DOHH2 (cell line): ENCODE data around the gene CSAG2.
"Not testable (repeated sequence)": the region's sequence is repeated elsewhere in the genome, so short reads cannot be mapped to it uniquely, and the experiment has no call there.

Experiments used
- H3F3A ChIP-seq: fragments of 200-600 bp; sonication (generic), shearing (Covaris generic); 2 replicates; pipeline ENCODE4 v1.6.0; 2016; ENCODE audit warnings: antibody characterized with exemption, mild to moderate bottlenecking; ENCODE audit not compliant: control insufficient read depth, insufficient read depth
- H3K27ac ChIP-seq: fragments of 200-600 bp; sonication (generic); 2 replicates; pipeline ENCODE4 v1.5.1; 2014; ENCODE audit warnings: low read depth, mild to moderate bottlenecking, low read length, moderate library complexity
- H3K27me3 ChIP-seq: fragments of 200-600 bp; sonication (generic); 2 replicates; pipeline ENCODE4 v1.6.1; 2014; ENCODE audit warnings: mild to moderate bottlenecking, low read length, mixed read lengths; ENCODE audit not compliant: control insufficient read depth
- H3K36me3 ChIP-seq: fragments of 200-600 bp; sonication (generic); 2 replicates; pipeline ENCODE4 v1.6.1; 2014; ENCODE audit warnings: mild to moderate bottlenecking, low read length, moderate library complexity, mixed read lengths; ENCODE audit not compliant: control insufficient read depth
- H3K4me1 ChIP-seq: fragments of 200-600 bp; sonication (generic); 2 replicates; pipeline ENCODE4 v1.6.1; 2014; ENCODE audit warnings: mild to moderate bottlenecking, low read length, mixed read lengths; ENCODE audit not compliant: control insufficient read depth
- H3K4me2 ChIP-seq: fragments of 200-600 bp; sonication (generic); 2 replicates; pipeline ENCODE4 v1.6.0; 2014; ENCODE audit warnings: mild to moderate bottlenecking, low read length, moderate library complexity
- H3K4me3 ChIP-seq: fragments of 200-600 bp; sonication (generic); 2 replicates; pipeline ENCODE4 v1.5.1; 2014; ENCODE audit warnings: mild to moderate bottlenecking, low read length, mixed read lengths
- H3K79me2 ChIP-seq: fragments of 200-600 bp; sonication (generic); 2 replicates; pipeline ENCODE4 v1.6.1; 2014; ENCODE audit warnings: mild to moderate bottlenecking, low read length, mixed read lengths; ENCODE audit not compliant: control insufficient read depth
- H3K9me2 ChIP-seq: fragments of 200-600 bp; sonication (generic); replicated peaks from 2 replicates; pipeline ENCODE4 v1.6.1; 2014; ENCODE audit warnings: mild to moderate bottlenecking, low read length, mixed read lengths; ENCODE audit not compliant: control insufficient read depth
- H3K9me3 ChIP-seq: fragments of 200-600 bp; sonication (generic); 2 replicates; pipeline ENCODE4 v1.6.1; 2014; ENCODE audit warnings: antibody characterized with exemption, low read length, mixed read lengths; ENCODE audit not compliant: control insufficient read depth, insufficient read depth
- H4K20me1 ChIP-seq: fragments of 200-600 bp; sonication (generic); 2 replicates; pipeline ENCODE4 v1.6.0; 2014; ENCODE audit warnings: low read depth, mild to moderate bottlenecking, antibody characterized with exemption, low read length, moderate library complexity; ENCODE audit not compliant: control insufficient read depth, insufficient read depth
- EZH2phosphoT487 ChIP-seq: fragments of 200-600 bp; sonication (generic); IDR thresholded peaks from 2 replicates; pipeline ENCODE4 v1.6.1; 2017; ENCODE audit warnings: borderline replicate concordance, mild to moderate bottlenecking, antibody characterized with exemption, low read length, moderate library complexity, mixed read lengths
- TF ChIP-seq, protein P1 (sequence below): fragments of 200-600 bp; sonication (generic); IDR thresholded peaks from one replicate; pipeline ENCODE4 v1.5.1; 2014; ENCODE audit warnings: antibody characterized with exemption, mild to moderate bottlenecking, low read depth, low read length; ENCODE audit not compliant: poor library complexity, severe bottlenecking

Gene CSAG2

DNA sequence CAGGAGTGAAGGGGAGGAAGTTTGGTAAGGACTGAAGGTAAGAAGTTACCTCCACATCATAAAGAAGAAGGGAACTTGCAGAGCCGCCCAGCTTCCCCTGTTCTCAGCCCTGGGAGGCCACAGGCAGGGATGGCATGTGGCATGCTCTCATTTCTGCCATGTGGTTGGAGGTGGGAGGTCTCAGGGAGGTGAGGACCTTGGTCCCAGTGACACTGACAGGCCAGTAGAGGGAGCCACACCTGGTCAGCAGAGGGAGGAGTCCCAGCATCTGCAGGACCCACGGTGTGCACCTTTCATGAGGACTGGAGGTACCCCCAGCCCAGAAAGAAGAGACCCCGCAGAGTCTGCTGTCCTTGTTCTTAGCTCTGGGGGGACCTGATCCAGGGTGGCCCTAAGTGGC is 28.1 kb downstream of the CSAG2 start:
- H3K9me3 ChIP-seq, H3K4me3 ChIP-seq, H3K36me3 ChIP-seq, H3K9me2 ChIP-seq, H3K4me2 ChIP-seq, H3K79me2 ChIP-seq, H3F3A ChIP-seq, H4K20me1 ChIP-seq, H3K27me3 ChIP-seq, H3K4me1 ChIP-seq, H3K27ac ChIP-seq: not testable (repeated sequence)

DNA sequence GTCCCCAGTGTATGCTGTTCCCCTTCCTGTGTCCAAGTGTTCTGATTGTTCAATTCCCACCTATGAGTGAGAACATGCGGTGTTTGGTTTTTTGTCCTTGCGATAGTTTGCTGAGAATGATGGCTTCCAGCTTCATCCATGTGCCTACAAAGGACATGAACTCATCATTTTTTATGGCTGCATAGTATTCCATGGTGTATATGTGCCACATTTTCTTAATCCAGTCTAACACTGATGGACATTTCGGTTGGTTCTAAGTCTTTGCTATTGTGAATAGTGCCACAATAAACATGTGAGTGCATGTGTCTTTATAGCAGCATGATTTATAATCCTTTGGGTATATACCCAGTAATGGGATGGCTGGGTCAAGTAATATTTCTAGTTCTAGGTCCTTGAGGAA is 34.4 kb downstream of the CSAG2 start:
- H3F3A ChIP-seq, H3K9me2 ChIP-seq, H3K27me3 ChIP-seq, H3K27ac ChIP-seq, H3K79me2 ChIP-seq, H3K4me3 ChIP-seq, H3K4me1 ChIP-seq, H3K9me3 ChIP-seq, H3K4me2 ChIP-seq, H4K20me1 ChIP-seq, H3K36me3 ChIP-seq: not testable (repeated sequence)

DNA sequence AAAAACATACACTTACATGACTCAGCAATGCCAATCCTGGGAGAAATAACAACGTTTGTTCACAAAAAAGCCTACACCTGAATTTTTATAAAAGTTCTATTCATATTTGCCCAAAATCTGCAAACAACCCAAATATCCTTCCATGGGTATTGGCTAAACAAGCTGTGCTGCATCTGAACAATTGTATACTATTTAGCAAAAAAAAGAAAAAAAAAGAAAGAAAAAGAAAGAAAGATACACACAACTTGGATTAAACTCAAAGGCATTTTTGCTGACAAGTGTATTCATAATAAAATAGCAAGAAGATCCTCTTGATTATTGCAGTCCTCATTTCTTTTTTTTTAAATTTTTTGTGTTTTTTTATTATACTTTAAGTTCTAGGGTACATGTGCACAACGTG is 34.9 kb downstream of the CSAG2 start:
- no peaks in the 10 kb centered on the region for H3K9me3 ChIP-seq
- H3K79me2 ChIP-seq, result no peaks in the 10 kb centered on the region
- H3F3A ChIP-seq, result no peaks in the 10 kb centered on the region
- H3K27me3 ChIP-seq, result no peaks in the 10 kb centered on the region
- no peaks in the 10 kb centered on the region for H4K20me1 ChIP-seq
- TF ChIP-seq EZH2phosphoT487, result no peak
- TF ChIP-seq, protein P1, sequence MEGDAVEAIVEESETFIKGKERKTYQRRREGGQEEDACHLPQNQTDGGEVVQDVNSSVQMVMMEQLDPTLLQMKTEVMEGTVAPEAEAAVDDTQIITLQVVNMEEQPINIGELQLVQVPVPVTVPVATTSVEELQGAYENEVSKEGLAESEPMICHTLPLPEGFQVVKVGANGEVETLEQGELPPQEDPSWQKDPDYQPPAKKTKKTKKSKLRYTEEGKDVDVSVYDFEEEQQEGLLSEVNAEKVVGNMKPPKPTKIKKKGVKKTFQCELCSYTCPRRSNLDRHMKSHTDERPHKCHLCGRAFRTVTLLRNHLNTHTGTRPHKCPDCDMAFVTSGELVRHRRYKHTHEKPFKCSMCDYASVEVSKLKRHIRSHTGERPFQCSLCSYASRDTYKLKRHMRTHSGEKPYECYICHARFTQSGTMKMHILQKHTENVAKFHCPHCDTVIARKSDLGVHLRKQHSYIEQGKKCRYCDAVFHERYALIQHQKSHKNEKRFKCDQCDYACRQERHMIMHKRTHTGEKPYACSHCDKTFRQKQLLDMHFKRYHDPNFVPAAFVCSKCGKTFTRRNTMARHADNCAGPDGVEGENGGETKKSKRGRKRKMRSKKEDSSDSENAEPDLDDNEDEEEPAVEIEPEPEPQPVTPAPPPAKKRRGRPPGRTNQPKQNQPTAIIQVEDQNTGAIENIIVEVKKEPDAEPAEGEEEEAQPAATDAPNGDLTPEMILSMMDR, result no peak
- H3K9me2 ChIP-seq, result no peaks in the 10 kb centered on the region
- H3K4me2 ChIP-seq, result no peak overlapping the region
- no peak overlapping the region for H3K4me3 ChIP-seq
- no peak overlapping the region for H3K27ac ChIP-seq
- H3K36me3 ChIP-seq, result no peaks in the 10 kb centered on the region
- H3K4me1 ChIP-seq, result no peaks in the 10 kb centered on the region

DNA sequence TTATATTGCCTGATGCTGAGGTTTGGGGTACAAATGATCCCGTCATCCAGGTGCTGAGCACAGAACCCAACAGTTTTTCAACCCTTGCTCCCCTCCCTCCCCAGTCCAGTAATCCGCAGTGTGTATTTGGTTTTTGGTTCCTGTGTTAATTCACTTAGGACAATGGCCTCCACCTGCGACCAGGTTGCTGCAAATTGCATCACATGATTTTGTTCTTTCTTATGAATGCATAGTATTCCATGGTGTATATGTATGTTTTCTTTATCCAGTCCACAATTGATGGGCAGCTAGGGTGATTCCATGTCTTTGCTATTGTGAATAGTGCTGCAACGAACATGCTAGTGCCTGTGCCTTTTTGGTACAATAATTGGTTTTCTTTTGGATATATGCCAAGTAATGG is 46.0 kb downstream of the CSAG2 start:
- Histone ChIP-seq H3K4me2 (peak overlapping the region; percentile 27), H3K9me2 (no peaks in the 10 kb centered on the region), H3K36me3 (no peaks in the 10 kb centered on the region), H3K27ac (no peak overlapping the region), H3K27me3 (no peaks in the 10 kb centered on the region), H3K4me3 (no peak overlapping the region), H3K4me1 (peaks cover 16% of the 10 kb centered on the region), H4K20me1 (no peaks in the 10 kb centered on the region), H3K79me2 (no peaks in the 10 kb centered on the region), H3K9me3 (no peaks in the 10 kb centered on the region; the same call in 1 of the 2 replicates), H3F3A (no peaks in the 10 kb centered on the region)
- no peak for TF ChIP-seq EZH2phosphoT487
- TF ChIP-seq, protein P1, result no peak
